Activated T-helper 1 cell treated with anti-CD3 and anti-CD28 coated beads, Interleukin-12 subunit alpha, Interleukin-12 subunit beta, Interleukin-2, Interleukin-4 antibody, amounts not matched to agents 30 ng/mL and 10 ng/mL and 1 ng/mL, durations not matched to agents 14 hours and 24 hours and 36 hours (primary cell): ENCODE measurements around the gene ADD2. TPM values are rescaled to one million over a fixed set of nuclear protein-coding genes. Genes with fewer than 3 reads are reported as not detected.
A peak's percentile ranks its signal among the peaks of the same experiment; 100 is the strongest.
"Not testable (repeated sequence)": the region's sequence is repeated elsewhere in the genome, so short reads cannot be mapped to it uniquely, and the experiment has no call there.

Experiments used
- DNase-seq: peaks from one replicate; pipeline ENCODE4 v3.0.0; 2021; ENCODE audit warnings: low spot score
- H3K27ac Mint-ChIP-seq: one replicate; pipeline ENCODE4 v1.8.0; 2021; ENCODE audit warnings: mild to moderate bottlenecking, mixed read lengths
- H3K27me3 Mint-ChIP-seq: one replicate; pipeline ENCODE4 v1.8.0; 2022; ENCODE audit warnings: mild to moderate bottlenecking, moderate library complexity, mixed read lengths; ENCODE audit not compliant: insufficient read depth
- H3K36me3 Mint-ChIP-seq: one replicate; pipeline ENCODE4 v1.8.0; 2021; ENCODE audit warnings: low read depth, mixed read lengths
- H3K4me1 Mint-ChIP-seq: one replicate; pipeline ENCODE4 v1.8.0; 2021; ENCODE audit warnings: low read depth, mixed read lengths
- H3K4me3 Mint-ChIP-seq: one replicate; pipeline ENCODE4 v1.8.0; 2021; ENCODE audit warnings: mild to moderate bottlenecking, moderate library complexity, mixed read lengths
- H3K9me3 Mint-ChIP-seq: one replicate; pipeline ENCODE4 v1.8.0; 2021; ENCODE audit warnings: mixed read lengths
- intact Hi-C: fragments of 100-400 bp; cut with micrococcal nuclease; formaldehyde crosslinking; loops from one replicate; pipeline ENCODE4 v1.15.1; 2024
- total RNA-seq: library from RNA; stranded (reverse); gene quantifications from 2 replicates; pipeline ENCODE4 v1.2.3, GENCODE V29; 2022

ADD2 gene
- total RNA-seq, 1 donor from 2014 or later: 6.9 TPM

DNA sequence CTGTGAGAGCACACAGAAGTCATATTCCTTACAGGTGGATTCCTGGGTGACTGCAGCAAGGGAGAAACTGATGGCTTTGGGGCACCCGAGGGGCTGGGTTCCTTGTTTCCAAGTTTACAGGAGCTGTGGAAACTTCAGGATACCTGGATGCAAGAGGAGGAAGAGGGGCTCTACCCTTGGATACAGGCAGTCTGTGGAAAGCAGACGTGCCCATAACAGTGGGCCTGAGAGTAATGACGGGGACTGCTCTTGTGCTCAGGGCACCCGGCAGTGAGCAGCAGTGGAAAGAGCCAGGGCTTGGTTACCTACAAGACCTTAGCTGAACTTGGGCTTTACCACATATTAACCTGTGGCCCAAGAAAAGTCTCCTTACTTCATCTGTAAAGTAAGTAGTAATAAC, 112.2 kb downstream of the ADD2 start:
- Mint-ChIP-seq H3K9me3 (no peaks in the 10 kb centered on the region), H3K4me3 (no peak overlapping the region), H3K36me3 (no peaks in the 10 kb centered on the region), H3K27ac (no peak overlapping the region), H3K27me3 (peaks cover 14% of the 10 kb centered on the region), H3K4me1 (peaks cover 27% of the 10 kb centered on the region)
- DNase-seq: no peak
- intact Hi-C loops: loop anchor here (1.0 to 10.0 kb wide), 5 partner anchors 112 to 292 kb away; partner anchors contain the start of gene ADD2

DNA sequence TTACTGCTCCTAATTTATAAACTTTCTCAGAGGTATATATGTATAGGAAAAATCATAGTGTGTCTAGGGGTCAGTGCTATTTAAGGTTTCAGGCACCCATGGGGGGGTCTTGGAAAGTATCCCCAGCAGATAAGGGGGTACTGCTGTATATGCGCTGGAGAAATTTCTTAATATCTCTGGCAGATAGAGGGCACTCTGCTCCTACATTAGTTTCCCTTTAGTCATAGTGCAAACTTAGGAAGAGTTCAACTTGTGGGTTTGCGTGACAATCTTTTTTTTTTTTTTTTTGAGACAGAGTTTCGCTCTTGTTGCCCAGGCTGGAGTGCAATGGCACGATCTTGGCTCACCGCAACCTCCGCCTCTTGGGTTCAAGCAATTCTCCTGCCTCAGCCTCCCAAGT, 112.8 kb downstream of the ADD2 start:
- not testable (repeated sequence) for H3K27ac Mint-ChIP-seq, H3K36me3 Mint-ChIP-seq

GRCh38 chr2:70651727-70652126, 116.3 kb downstream of the ADD2 start:
- Mint-ChIP-seq H3K27me3 (peaks cover 18% of the 10 kb centered on the region), H3K9me3 (no peaks in the 10 kb centered on the region), H3K4me3 (no peak overlapping the region), H3K27ac (no peak overlapping the region), H3K36me3 (no peaks in the 10 kb centered on the region), H3K4me1 (peaks cover 17% of the 10 kb centered on the region)
- no peak for DNase-seq
- intact Hi-C loops: loop anchor here (10.0 kb wide), 1 partner anchor 223 kb away; no protein-coding TSS in a partner anchor

More for the DNA sequence above, 112.8 kb downstream of the ADD2 start:
- intact Hi-C loops: loop anchor here (1.0 to 10.0 kb wide), 5 partner anchors 112 to 292 kb away; partner anchors contain the start of gene ADD2
- DNase-seq, H3K9me3 Mint-ChIP-seq, H3K4me3 Mint-ChIP-seq: not testable (repeated sequence)
- H3K4me1 Mint-ChIP-seq: peaks cover 27% of the 10 kb centered on the region
- peaks cover 14% of the 10 kb centered on the region for H3K27me3 Mint-ChIP-seq

GRCh38 chr2:70651014-70651413, 117.0 kb downstream of the ADD2 start:
- Mint-ChIP-seq H3K27me3 (peaks cover 18% of the 10 kb centered on the region), H3K36me3 (no peaks in the 10 kb centered on the region), H3K4me3 (no peak overlapping the region), H3K9me3 (no peaks in the 10 kb centered on the region), H3K4me1 (peaks cover 9% of the 10 kb centered on the region), H3K27ac (no peak overlapping the region)
- intact Hi-C loops: loop anchor here (10.0 kb wide), 1 partner anchor 224 kb away; no protein-coding TSS in a partner anchor
- DNase-seq: no peak

- no peaks in the 10 kb centered on the region for H3K4me1 Mint-ChIP-seq
- intact Hi-C loops: loop anchor here (1.0 kb wide), 4 partner anchors 32 to 345 kb away; partner anchors contain the start of gene TGFA
- no peaks in the 10 kb centered on the region for H3K36me3 Mint-ChIP-seq
- H3K27me3 Mint-ChIP-seq: peaks cover 18% of the 10 kb centered on the region
- no peaks in the 10 kb centered on the region for H3K9me3 Mint-ChIP-seq
- no peak for DNase-seq
- no peak overlapping the region for H3K4me3 Mint-ChIP-seq
- no peak overlapping the region for H3K27ac Mint-ChIP-seq
Observed at GRCh38 chr2:70648961-70649360, 119.0 kb downstream of the ADD2 start.

- no peaks in the 10 kb centered on the region for H3K36me3 Mint-ChIP-seq
- H3K4me1 Mint-ChIP-seq: no peaks in the 10 kb centered on the region
- peaks cover 18% of the 10 kb centered on the region for H3K27me3 Mint-ChIP-seq
- no peaks in the 10 kb centered on the region for H3K9me3 Mint-ChIP-seq
- H3K4me3 Mint-ChIP-seq: no peak overlapping the region
- no peak overlapping the region for H3K27ac Mint-ChIP-seq
- DNase-seq: peak; percentile 53
- intact Hi-C loops: loop anchor here (1.0 kb wide), 4 partner anchors 31 to 344 kb away; partner anchors contain the start of gene TGFA
Observed at GRCh38 chr2:70647873-70648481, 120.0 kb downstream of the ADD2 start.

DNA sequence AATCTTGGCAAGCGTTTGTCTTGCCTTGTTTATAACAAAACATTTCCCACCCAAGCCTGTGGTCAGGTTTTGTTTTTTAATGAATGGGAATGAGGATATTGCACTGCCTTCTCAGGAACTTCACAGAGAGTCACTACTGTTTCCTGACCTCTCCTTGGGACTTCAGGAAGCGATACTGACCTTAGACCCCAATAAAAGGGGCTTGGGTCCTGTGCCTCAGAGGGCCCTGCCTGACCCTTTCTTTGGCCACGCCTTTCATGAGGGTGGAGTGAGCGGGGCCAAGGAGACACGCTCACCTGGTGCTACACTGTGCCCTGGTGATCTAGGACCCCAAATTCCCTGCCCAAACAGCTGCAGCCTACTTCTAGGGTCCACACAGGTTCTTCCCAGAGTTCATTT, 121.6 kb downstream of the ADD2 start:
- intact Hi-C loops: no loop called here
- Mint-ChIP-seq H3K4me1 (no peaks in the 10 kb centered on the region), H3K36me3 (no peaks in the 10 kb centered on the region), H3K27me3 (peaks cover 10% of the 10 kb centered on the region), H3K9me3 (no peaks in the 10 kb centered on the region), H3K27ac (no peak overlapping the region), H3K4me3 (no peak overlapping the region)
- DNase-seq: no peak

DNA sequence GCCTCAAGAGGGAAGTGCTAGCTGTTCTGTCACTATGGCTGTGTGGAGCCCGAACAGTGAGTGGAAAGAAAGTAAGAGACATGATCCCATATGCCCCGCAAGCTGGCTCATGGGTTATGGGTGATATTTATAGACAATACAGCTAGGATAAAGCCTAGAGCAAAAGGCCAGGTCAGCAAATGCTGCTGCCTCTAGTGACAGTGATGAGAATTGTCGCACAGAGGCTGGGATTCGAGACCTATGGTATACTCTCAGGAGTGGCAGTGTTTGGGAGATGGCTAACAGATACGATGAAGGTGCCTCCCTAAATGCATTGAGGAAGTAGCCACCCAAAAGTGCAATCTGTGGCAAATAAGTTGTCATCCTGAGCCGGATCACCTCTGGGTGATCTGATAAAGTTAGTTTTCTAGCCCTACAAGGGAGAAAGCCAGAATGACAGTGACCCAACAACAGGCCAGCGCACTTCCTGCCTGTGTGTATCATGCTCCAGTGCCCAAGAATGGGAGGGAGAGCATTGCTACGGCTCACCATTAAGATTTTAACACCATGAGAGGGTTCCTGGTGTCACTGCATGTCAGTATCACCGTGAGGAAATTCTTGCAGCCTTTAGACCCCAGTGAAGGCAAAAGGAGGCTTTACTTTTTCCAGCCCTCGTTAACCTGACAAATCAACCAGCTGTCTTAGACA, 122.1 kb downstream of the ADD2 start:
- peaks cover 8% of the 10 kb centered on the region for H3K27me3 Mint-ChIP-seq
- H3K4me3 Mint-ChIP-seq: no peak overlapping the region
- no peaks in the 10 kb centered on the region for H3K36me3 Mint-ChIP-seq
- DNase-seq: no peak
- no peaks in the 10 kb centered on the region for H3K9me3 Mint-ChIP-seq
- H3K27ac Mint-ChIP-seq: no peak overlapping the region
- no peaks in the 10 kb centered on the region for H3K4me1 Mint-ChIP-seq
- intact Hi-C loops: no loop called here

DNA sequence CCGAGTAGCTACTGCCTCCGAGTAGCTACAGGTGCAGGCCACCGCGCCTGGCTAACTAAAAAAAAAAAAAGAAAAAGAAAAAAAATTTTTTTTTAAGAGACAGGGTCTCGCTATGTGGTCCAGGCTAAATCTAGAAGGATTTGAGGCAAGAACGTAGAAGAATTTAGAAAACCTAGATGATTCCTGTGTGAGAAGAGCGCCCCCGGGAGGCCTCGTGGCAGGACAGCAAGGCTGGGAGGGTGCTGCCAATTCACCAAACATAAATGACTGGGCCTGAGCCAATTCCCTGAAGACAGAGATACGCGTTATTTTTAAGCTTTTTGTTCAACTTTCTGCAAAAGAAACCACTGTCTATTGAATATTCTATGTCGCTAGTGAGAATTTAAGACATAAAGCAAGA, 124.3 kb downstream of the ADD2 start:
- Mint-ChIP-seq H3K9me3 (no peaks in the 10 kb centered on the region), H3K4me1 (peaks cover 4% of the 10 kb centered on the region), H3K27ac (no peak overlapping the region), H3K4me3 (no peak overlapping the region), H3K27me3 (peaks cover 5% of the 10 kb centered on the region), H3K36me3 (no peaks in the 10 kb centered on the region)
- no peak for DNase-seq
- intact Hi-C loops: no loop called here

DNA sequence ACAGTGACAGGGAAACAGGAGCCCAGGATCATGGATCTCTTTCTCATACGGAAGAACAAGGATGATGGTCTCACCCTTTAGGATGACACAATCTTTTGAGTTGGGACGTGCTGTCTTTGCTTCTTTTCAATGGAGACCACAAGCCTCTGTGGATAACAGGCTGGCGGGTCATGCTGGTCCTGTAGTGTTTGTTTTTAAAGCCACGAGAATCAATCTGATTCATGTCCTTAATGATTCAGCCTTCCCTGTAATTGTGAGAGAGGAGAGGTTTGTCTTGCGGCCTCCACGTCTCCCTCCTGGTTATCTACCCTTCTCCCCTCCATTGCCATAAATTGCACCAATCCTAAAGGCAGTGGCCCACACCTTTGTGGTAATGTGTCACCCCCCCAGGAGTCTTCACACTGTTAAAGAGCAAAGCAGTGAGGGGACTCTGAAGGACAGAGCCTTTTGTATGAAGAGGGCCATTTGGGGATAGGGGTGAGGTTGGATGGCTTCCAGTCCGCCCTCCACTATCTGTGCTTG, 126.7 kb downstream of the ADD2 start:
- DNase-seq: no peak
- H3K27ac Mint-ChIP-seq: no peak overlapping the region
- H3K36me3 Mint-ChIP-seq: no peaks in the 10 kb centered on the region
- intact Hi-C loops: no loop called here
- no peaks in the 10 kb centered on the region for H3K9me3 Mint-ChIP-seq
- H3K4me3 Mint-ChIP-seq: no peak overlapping the region
- H3K4me1 Mint-ChIP-seq: peaks cover 4% of the 10 kb centered on the region
- H3K27me3 Mint-ChIP-seq: peaks cover 8% of the 10 kb centered on the region

- Mint-ChIP-seq H3K4me1 (peaks cover 4% of the 10 kb centered on the region), H3K27ac (no peak overlapping the region), H3K4me3 (no peak overlapping the region), H3K36me3 (no peaks in the 10 kb centered on the region), H3K27me3 (peaks cover 11% of the 10 kb centered on the region), H3K9me3 (no peaks in the 10 kb centered on the region)
- no peak for DNase-seq
- intact Hi-C loops: no loop called here
Observed at GRCh38 chr2:70639841-70640436, 128.1 kb downstream of the ADD2 start.

- peaks cover 4% of the 10 kb centered on the region for H3K4me1 Mint-ChIP-seq
- no peak for DNase-seq
- peaks cover 11% of the 10 kb centered on the region for H3K27me3 Mint-ChIP-seq
- H3K36me3 Mint-ChIP-seq: no peaks in the 10 kb centered on the region
- H3K4me3 Mint-ChIP-seq: no peak overlapping the region
- H3K27ac Mint-ChIP-seq: no peak overlapping the region
- no peaks in the 10 kb centered on the region for H3K9me3 Mint-ChIP-seq
- intact Hi-C loops: no loop called here
Observed at GRCh38 chr2:70638561-70638960, 129.4 kb downstream of the ADD2 start.

GRCh38 chr2:70633508-70633907, 134.5 kb downstream of the ADD2 start:
- Mint-ChIP-seq H3K9me3 (no peaks in the 10 kb centered on the region), H3K36me3 (no peaks in the 10 kb centered on the region), H3K27ac (no peak overlapping the region), H3K4me3 (no peak overlapping the region), H3K4me1 (no peaks in the 10 kb centered on the region), H3K27me3 (peaks cover 23% of the 10 kb centered on the region)
- no peak for DNase-seq
- intact Hi-C loops: no loop called here
